Loucy (cell line): ENCODE results near the gene GRHPR.

Experiments used
- EZH2phosphoT487 ChIP-seq: fragments of 200-600 bp; IDR thresholded peaks from 2 replicates; pipeline ENCODE4 v1.6.1; 2018; ENCODE audit warnings: antibody characterized with exemption, mild to moderate bottlenecking, moderate library complexity, borderline replicate concordance
- TF ChIP-seq, protein P1 (sequence below): fragments of 200-600 bp; sonication (generic); conservative IDR thresholded peaks from 2 replicates; pipeline ENCODE4 v1.5.1; 2014; ENCODE audit warnings: mild to moderate bottlenecking, antibody characterized with exemption, low read length

DNA sequence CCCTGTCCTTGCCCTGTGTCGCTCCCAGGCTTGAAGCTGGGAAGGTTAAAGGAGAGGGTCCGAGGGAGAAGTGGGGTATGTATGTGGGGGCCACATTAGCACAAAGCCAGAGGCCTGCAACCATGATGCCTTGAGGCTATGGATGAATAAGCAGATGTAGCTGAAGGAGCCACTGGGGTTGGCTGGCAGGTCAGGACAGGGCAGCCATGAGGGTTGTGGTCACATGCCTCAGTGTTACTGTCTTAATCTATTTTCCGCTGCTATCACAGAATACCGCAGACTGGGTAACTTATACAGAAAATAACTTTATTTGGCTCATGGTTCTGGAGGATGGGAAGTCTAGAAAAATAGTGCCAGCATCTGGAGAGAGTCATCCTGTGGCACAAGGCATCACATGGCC, 9.2 kb upstream of the GRHPR start:
- TF ChIP-seq, protein P1, sequence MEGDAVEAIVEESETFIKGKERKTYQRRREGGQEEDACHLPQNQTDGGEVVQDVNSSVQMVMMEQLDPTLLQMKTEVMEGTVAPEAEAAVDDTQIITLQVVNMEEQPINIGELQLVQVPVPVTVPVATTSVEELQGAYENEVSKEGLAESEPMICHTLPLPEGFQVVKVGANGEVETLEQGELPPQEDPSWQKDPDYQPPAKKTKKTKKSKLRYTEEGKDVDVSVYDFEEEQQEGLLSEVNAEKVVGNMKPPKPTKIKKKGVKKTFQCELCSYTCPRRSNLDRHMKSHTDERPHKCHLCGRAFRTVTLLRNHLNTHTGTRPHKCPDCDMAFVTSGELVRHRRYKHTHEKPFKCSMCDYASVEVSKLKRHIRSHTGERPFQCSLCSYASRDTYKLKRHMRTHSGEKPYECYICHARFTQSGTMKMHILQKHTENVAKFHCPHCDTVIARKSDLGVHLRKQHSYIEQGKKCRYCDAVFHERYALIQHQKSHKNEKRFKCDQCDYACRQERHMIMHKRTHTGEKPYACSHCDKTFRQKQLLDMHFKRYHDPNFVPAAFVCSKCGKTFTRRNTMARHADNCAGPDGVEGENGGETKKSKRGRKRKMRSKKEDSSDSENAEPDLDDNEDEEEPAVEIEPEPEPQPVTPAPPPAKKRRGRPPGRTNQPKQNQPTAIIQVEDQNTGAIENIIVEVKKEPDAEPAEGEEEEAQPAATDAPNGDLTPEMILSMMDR = no peak
- TF ChIP-seq EZH2phosphoT487 = no peak
